Gastrocnemius medialis (tissue), 4 donors: Measurements from ENCODE around the gene TTBK1. TPM values are rescaled to one million over a fixed set of nuclear protein-coding genes. Genes with fewer than 3 reads are reported as not detected.
"Not testable (repeated sequence)": the region's sequence is repeated elsewhere in the genome, so short reads cannot be mapped to it uniquely, and the experiment has no call there.

Experiments
- ATAC-seq, 2 donors: fragments of 150-250 bp; one replicate each; pipeline ENCODE4 v1.9.1; 2016
- DNase-seq, 2 donors: peaks; one replicate each; pipeline ENCODE4 v3.0.0-alpha.2; 2019
- H3K27ac ChIP-seq, 4 donors: fragments of 200-600 bp; sonication (generic); 1 replicate in 1 of 4; 2 replicates in 3 of 4; pipeline ENCODE4 v1.5.1; 2016 to 2018; ENCODE audit warnings: mild to moderate bottlenecking in 2 of 4, moderate library complexity in 1 of 4
- H3K27me3 ChIP-seq, 3 donors: fragments of 200-600 bp; sonication (generic) in 2 of 3; 1 replicate in 1 of 3; 2 replicates in 2 of 3; pipeline versions ENCODE4 v1.5.1 to v1.6.0; 2016 to 2019; ENCODE audit warnings: mild to moderate bottlenecking in 1 of 3, moderate library complexity in 1 of 3
- H3K36me3 ChIP-seq, 2 donors: fragments of 200-600 bp; sonication (generic) in 1 of 2; one replicate each; pipeline ENCODE4 v1.5.1; 2017 to 2018
- H3K4me1 ChIP-seq, 2 donors: fragments of 200-600 bp; sonication (generic) in 1 of 2; one replicate each; pipeline ENCODE4 v1.5.1; 2016 to 2017; ENCODE audit warnings: mild to moderate bottlenecking in 2 of 2
- H3K4me3 ChIP-seq, 4 donors: fragments of 200-600 bp; sonication (generic) in 3 of 4; 1 replicate in 1 of 4; 2 replicates in 3 of 4; pipeline ENCODE4 v1.5.1; 2016 to 2019; ENCODE audit warnings: mild to moderate bottlenecking in 2 of 4
- H3K9me3 ChIP-seq, 3 donors: fragments of 200-600 bp; sonication (generic) in 2 of 3; 1 replicate in 1 of 3; 2 replicates in 2 of 3; pipeline ENCODE4 v1.5.1; 2016 to 2019
- POLR2A ChIP-seq, 2 donors: fragments of 450-650 bp; IDR thresholded peaks; one replicate each; pipeline ENCODE4 v1.6.1; 2017; ENCODE audit warnings: antibody characterized with exemption in 2 of 2, mild to moderate bottlenecking in 2 of 2, moderate library complexity in 2 of 2
- in situ Hi-C, 4 donors: fragments of 200-750 bp; cut with MboI; loops; one replicate each; pipeline versions ENCODE4 v1.15.0 to v1.8.0; 2017; ENCODE audit warnings: low sequenced_read_pairs in 4 of 4
- intact Hi-C: fragments of 100-400 bp; cut with DNase I; formaldehyde crosslinking; loops from one replicate; pipeline ENCODE4 v1.15.1; 2023; ENCODE audit warnings: low total_unique reads
- total RNA-seq, 4 donors: library from RNA; depleted of rRNA; stranded (reverse); fragments of >200 nt; gene quantifications; one replicate each; pipeline versions ENCODE4 v1.1.0 to v1.2.3, GENCODE V29; 2016
- TF ChIP-seq, protein P1 (sequence below), 5 experiments: fragments of 450-650 bp in 3 of 5; fragments of 200-600 bp in 2 of 5; sonication (generic) in 2 of 5; IDR thresholded peaks in 4 of 5; conservative IDR thresholded peaks in 1 of 5; 1 replicate in 4 of 5; 2 replicates in 1 of 5; pipeline ENCODE4 v1.5.1; 2016 to 2019; ENCODE audit warnings: antibody characterized with exemption in 5 of 5, mild to moderate bottlenecking in 3 of 5, moderate library complexity in 3 of 5

TTBK1 gene
- total RNA-seq, 4 donors from 2014 or later = 0.04 TPM; not detected in 3

DNA sequence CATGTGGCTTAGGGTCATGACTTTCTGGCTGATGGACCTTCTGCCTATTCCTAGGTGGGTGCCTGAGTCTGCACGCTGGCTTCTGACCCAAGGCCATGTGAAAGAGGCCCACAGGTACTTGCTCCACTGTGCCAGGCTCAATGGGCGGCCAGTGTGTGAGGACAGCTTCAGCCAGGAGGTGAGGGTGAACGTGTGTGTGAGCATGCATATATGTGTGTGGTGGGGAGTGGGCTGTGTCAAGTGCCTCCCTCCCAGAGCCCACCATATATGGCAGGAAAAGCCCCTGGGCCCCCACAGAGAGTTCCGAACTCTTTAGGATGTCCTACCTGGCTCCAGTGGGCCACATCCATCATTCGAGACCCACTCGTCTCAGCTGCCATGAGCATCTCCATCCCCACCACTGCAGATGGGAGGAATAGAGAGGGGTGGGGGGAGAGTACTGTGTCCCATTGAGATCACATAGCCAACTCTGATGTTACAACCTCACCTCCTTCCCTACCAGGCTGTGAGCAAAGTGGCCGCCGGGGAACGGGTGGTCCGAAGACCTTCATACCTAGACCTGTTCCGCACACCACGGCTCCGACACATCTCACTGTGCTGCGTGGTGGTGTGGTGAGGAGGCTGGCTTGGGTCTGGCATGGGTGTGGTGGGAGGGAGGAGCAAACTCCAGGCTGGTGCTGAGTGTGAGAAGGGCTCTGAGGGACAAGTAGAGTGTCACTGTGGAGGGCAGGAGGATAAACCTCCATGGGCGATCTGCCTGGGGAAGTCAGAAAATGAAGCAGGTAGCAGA, 58.0 kb downstream of the TTBK1 start:
- intact Hi-C loops (no loop called here), in situ Hi-C loops (no loop called here)
- Histone ChIP-seq H3K36me3 (no peaks in the 10 kb centered on the region), H3K27ac (no peak overlapping the region), H3K27me3 (peaks cover 5 to 9% (median 6%) of the 10 kb centered on the region in 3 donors), H3K9me3 (no peaks in the 10 kb centered on the region), H3K4me1 (no peaks in the 10 kb centered on the region), H3K4me3 (no peak overlapping the region)
- ATAC-seq (no peak), DNase-seq (no peak)
- TF ChIP-seq, protein P1, sequence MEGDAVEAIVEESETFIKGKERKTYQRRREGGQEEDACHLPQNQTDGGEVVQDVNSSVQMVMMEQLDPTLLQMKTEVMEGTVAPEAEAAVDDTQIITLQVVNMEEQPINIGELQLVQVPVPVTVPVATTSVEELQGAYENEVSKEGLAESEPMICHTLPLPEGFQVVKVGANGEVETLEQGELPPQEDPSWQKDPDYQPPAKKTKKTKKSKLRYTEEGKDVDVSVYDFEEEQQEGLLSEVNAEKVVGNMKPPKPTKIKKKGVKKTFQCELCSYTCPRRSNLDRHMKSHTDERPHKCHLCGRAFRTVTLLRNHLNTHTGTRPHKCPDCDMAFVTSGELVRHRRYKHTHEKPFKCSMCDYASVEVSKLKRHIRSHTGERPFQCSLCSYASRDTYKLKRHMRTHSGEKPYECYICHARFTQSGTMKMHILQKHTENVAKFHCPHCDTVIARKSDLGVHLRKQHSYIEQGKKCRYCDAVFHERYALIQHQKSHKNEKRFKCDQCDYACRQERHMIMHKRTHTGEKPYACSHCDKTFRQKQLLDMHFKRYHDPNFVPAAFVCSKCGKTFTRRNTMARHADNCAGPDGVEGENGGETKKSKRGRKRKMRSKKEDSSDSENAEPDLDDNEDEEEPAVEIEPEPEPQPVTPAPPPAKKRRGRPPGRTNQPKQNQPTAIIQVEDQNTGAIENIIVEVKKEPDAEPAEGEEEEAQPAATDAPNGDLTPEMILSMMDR (IDR thresholded peaks at IDR 0.05 in 4 of 5, conservative IDR thresholded peaks at IDR 0.05 in 1 of 5) = no peak
- TF ChIP-seq POLR2A (IDR thresholded peaks at IDR 0.05) = no peak

DNA sequence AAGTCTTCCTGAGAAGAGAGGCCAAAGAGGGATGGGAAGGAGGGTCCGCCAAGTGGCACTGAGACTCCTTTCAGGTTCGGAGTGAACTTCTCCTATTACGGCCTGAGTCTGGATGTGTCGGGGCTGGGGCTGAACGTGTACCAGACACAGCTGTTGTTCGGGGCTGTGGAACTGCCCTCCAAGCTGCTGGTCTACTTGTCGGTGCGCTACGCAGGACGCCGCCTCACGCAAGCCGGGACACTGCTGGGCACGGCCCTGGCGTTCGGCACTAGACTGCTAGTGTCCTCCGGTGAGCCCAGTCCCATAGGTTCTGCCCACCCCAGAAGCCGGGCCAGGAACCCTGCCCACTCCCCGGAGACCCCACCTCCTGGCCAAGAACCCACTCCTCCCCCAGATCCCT, 58.8 kb downstream of the TTBK1 start:
- no peak for DNase-seq
- no peaks in the 10 kb centered on the region for H3K9me3 ChIP-seq
- in situ Hi-C loops = no loop called here
- intact Hi-C loops = no loop called here
- no peak overlapping the region for H3K4me3 ChIP-seq
- H3K4me1 ChIP-seq = no peaks in the 10 kb centered on the region
- peaks cover 6 to 9% (median 7%) of the 10 kb centered on the region in 3 donors for H3K27me3 ChIP-seq
- no peak overlapping the region for H3K27ac ChIP-seq
- no peak for TF ChIP-seq POLR2A (IDR thresholded peaks at IDR 0.05)
- TF ChIP-seq, protein P1 (IDR thresholded peaks at IDR 0.05 in 4 of 5, conservative IDR thresholded peaks at IDR 0.05 in 1 of 5) = no peak
- H3K36me3 ChIP-seq = no peaks in the 10 kb centered on the region
- ATAC-seq = no peak

DNA sequence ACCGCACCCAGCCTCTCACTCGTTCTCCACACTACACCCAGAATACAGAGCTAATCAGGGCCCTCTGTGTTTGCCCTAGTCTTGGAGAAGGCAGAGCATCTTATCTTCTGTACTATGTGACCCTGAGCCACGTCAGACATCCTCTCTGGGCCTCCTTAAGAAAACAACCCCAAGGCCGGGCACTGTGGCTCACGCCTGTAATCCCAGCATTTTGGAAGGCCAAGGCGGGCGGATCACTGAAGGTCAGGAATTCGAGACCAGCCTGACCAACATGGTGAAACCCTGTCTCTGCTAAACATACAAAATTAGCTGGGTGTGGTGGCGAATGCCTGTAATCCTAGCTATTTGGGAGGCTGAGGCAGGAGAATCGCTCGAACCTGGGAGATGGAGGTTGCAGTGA, 59.7 kb downstream of the TTBK1 start:
- peaks cover 6 to 16% (median 7%) of the 10 kb centered on the region in 3 donors for H3K27me3 ChIP-seq
- H3K4me1 ChIP-seq, intact Hi-C loops, H3K9me3 ChIP-seq, H3K36me3 ChIP-seq, H3K27ac ChIP-seq, DNase-seq, in situ Hi-C loops, H3K4me3 ChIP-seq, ATAC-seq: not testable (repeated sequence)

DNA sequence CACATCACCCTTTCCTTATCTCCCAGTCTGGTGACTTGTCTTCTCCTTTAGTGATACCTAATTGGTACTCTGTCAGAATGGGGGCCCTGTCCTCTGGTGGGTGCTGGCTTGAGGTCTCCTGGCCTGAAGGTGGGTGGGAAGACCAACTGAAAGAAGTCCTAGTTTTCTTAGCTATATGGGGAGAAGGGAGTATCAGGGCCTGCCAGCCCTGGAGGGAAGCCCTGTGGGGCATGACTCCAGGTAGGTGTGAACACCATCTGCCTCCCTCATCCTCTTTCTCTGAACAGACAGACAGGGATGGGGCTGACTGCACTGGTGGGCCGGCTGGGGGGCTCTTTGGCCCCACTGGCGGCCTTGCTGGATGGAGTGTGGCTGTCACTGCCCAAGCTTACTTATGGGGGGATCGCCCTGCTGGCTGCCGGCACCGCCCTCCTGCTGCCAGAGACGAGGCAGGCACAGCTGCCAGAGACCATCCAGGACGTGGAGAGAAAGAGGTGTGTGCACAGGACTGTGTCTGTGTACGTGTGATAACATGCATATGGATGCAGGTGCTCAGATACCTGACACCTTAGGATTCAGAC, 60.6 kb downstream of the TTBK1 start:
- H3K4me3 ChIP-seq = no peak overlapping the region
- no peaks in the 10 kb centered on the region for H3K9me3 ChIP-seq
- in situ Hi-C loops (no loop called here), intact Hi-C loops (no loop called here)
- no peak overlapping the region for H3K27ac ChIP-seq
- H3K27me3 ChIP-seq = peaks cover 12 to 24% (median 13%) of the 10 kb centered on the region in 3 donors
- no peaks in the 10 kb centered on the region for H3K36me3 ChIP-seq
- no peak for TF ChIP-seq POLR2A (IDR thresholded peaks at IDR 0.05)
- TF ChIP-seq, protein P1 (IDR thresholded peaks at IDR 0.05 in 4 of 5, conservative IDR thresholded peaks at IDR 0.05 in 1 of 5) = no peak
- DNase-seq = no peak
- ATAC-seq = no peak
- peaks cover 3 to 7% of the 10 kb centered on the region in 2 donors for H3K4me1 ChIP-seq

DNA sequence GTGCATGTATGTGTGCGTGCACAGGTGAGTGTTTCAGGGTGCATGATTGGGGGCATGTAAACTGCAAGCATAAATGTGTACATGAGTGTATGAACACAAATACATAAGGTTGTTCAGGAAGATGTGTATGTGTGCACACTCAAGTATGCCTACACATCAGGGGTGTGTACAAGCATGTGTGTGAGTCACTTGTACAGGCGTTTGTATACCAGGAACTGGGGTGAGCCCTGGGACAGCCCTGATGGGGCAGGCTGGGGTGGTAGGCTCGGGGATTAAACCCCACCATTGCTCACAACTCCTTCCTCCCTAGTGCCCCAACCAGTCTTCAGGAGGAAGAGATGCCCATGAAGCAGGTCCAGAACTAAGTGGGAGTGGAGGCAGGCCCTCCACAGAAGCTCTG, 61.1 kb downstream of the TTBK1 start:
- no peaks in the 10 kb centered on the region for H3K36me3 ChIP-seq
- in situ Hi-C loops (no loop called here), intact Hi-C loops (no loop called here)
- H3K27me3 ChIP-seq = peaks cover 13 to 29% (median 17%) of the 10 kb centered on the region in 3 donors
- ATAC-seq (no peak), DNase-seq (no peak)
- H3K4me1 ChIP-seq = peaks cover 4 to 8% of the 10 kb centered on the region in 2 donors
- no peak for TF ChIP-seq POLR2A (IDR thresholded peaks at IDR 0.05)
- TF ChIP-seq, protein P1 (IDR thresholded peaks at IDR 0.05 in 4 of 5, conservative IDR thresholded peaks at IDR 0.05 in 1 of 5) = no peak
- no peaks in the 10 kb centered on the region for H3K9me3 ChIP-seq
- H3K27ac ChIP-seq = no peak overlapping the region
- no peak overlapping the region for H3K4me3 ChIP-seq
